Hematopoietic multipotent progenitor cell treated with erythropoietin and hydrocortisone succinate and interleukin-3 and kit ligand, for 6 days (in vitro differentiated cells): ENCODE results near the gene NR6A1.

Source experiments
- DNase-seq: peaks from one replicate; pipeline ENCODE4 v3.0.0-alpha.2; 2015

NR6A1 gene

GRCh38 chr9:124684169-124684568 lies 86.9 kb downstream of the NR6A1 start:
- DNase-seq = no peak

- DNase-seq = no peak
These were observed 88.1 kb downstream of the NR6A1 start for GRCh38 chr9:124683043-124683442.

GRCh38 chr9:124680714-124681390 lies 90.3 kb downstream of the NR6A1 start:
- no peak for DNase-seq

- no peak for DNase-seq
These were observed 91.1 kb downstream of the NR6A1 start for GRCh38 chr9:124680049-124680448.

GRCh38 chr9:124676159-124676551 lies 95.0 kb downstream of the NR6A1 start:
- DNase-seq = no peak

GRCh38 chr9:124675261-124676158 lies 95.6 kb downstream of the NR6A1 start:
- no peak for DNase-seq

- DNase-seq = no peak
These were observed 96.5 kb downstream of the NR6A1 start for GRCh38 chr9:124674651-124675050.

DNA sequence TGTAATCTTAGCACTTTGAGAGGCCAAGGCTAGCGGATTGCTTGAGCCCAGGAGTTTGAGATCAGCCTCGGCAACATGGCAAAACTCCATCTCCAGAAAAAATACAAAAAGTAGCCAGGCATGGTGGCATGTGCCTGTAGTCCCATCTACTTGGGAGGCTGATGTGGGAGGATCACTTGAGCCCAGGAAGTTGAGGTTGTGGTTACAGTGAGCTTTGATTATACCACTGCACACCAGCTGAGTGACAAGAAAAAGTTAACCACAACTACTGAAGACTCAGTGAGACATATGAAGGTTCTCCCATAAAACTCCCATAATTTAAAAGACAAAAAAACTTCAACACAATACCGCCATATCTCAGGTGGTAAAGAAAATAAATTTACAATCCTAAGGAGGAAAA lies 98.0 kb downstream of the NR6A1 start:
- no peak for DNase-seq

DNA sequence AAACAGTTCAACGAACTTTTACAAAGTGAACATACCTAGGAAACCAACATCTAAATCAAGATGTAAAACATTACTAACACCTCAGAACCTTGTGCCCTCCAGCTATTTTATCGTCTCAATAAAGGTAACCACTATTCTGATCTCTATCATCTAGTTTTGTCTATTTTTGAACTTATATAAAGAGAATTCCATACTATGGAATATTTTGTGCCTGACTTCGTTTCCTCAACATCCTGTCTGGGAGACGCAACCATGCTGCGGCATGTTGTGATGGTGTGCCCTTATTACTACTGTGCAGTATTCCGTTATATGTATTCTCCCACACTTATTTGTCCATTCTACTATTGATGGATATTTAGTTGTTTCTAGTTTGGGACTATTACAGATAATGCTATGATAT lies 99.2 kb downstream of the NR6A1 start:
- no peak for DNase-seq

DNA sequence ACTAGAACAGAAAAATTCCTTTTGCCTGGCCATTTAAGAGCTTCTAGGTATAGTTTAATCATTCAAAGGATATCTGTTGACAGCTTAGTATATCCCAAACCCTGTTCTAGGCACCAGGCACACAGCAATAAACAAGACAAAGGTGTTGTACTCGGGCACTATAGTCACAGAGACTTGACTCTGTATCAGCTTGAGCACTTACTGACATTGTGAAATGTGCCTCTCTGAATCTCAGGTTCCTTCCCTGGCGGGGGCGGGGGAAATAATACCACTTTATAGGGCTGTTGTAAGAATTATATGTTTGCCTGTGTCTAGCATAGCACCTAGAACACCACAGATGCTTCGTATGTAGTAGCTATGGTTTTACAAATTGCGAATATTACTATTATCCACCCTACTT lies 104.5 kb downstream of the NR6A1 start:
- DNase-seq = no peak

DNA sequence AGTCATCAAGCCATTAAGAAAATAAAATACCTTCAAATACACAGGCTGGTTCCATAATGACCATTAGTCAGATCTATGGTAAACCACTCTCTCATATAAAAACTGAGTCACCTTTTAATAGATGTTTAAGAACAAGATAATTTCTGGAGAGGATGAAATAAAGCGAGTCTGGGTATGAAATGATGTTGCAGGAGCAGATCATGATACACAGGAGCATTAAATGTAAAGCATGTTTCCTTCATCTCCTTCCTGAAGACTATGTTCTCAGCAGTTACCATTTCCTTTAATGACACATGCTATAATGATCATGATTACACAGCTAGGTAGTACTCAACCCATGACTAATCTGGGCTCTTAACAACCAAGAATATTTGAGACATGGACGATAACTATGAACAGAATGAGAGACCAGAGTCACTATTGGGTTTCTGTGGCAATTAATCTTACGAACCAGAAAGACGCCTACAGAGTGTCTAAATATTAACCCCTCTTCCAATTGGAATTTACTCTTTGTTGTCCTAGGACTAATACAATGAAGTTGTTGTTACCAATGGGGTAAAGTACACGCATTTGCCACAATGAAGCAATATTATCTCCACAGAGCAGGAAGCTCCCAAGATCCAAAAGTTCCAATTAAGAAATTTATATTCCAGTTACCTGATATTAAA lies 105.6 kb downstream of the NR6A1 start:
- no peak for DNase-seq

DNA sequence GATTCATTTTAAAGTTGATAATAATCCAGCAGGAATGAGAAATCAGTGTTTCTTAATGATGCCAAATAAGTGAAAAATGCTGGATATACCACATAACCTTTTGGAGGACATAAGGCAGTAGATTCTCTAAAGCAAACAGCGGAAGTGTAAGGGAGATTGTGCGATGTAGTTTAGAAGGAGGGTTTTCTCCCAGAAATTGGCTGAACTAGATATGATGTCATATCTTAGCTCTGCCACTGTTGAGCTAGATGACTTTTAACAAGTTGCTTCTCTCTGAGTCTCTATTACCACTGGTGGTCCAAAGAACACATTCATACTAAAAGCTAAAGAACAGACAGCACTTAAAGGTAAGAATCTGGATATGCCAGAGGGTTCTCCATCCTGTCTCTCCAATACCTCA lies 107.0 kb downstream of the NR6A1 start:
- DNase-seq = no peak

DNA sequence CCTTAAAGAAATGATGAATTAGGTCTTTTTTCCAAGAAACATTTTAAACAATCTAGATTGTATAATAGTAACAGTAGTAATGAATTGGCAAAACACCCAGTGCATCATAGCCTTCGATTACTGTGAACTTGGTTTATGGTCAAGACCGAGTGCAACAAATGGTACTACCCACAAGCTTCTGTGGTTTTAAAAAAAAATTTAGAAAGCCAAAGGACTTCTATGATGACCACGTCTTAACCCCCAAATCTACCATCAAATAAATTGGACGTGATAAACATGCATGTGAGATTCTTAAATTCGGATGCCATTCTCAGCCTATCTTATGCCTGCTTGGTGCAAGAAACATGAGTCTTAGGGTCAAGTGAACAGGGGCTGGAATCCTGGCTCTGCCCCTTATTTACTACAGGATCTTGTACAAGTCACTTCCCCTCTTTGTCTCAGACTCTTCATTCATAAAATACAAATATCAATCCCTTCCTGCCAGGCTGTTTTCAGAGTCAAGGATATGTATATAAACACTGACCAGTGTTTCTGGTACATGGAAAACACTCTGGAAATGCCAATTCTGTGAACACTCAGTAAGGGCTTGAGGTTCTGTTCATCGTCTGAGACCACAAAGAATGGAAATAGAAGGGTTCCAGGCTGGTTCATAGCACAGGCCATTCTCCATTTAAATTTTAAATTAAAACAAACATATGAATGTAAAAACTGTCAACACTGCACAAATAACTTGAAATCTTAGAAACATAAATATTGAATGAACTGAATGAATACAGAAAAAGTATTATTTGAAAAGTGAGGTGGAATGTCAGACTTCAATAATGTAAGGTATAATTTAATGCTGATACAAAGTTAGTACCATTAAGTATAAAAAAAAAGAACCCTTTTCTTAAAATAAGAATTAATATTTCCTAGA lies 107.8 kb downstream of the NR6A1 start:
- DNase-seq = no peak

GRCh38 chr9:124662561-124662960 lies 108.5 kb downstream of the NR6A1 start:
- DNase-seq = peak; percentile 35

DNA sequence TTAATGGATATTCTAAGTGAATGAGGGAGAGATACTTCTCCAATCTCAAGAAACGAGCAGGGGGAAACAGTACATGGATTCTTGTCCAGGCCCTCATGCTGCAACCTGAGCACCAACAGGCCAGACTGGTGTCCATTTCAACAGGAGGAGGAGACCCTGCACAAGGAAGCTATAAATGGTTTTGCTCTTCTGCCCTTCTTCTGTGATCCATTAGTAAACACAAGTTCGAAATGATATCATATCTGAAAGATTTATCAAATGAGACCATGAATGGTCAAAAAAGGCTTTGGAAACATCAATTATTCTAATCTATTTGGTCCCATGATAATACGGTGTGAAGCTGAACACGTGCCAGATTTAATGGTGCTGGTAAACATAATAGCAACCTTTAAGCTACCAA lies 109.8 kb downstream of the NR6A1 start:
- peak; percentile 26 for DNase-seq

GRCh38 chr9:124660341-124660801 lies 110.7 kb downstream of the NR6A1 start:
- DNase-seq = peak; percentile 73

DNA sequence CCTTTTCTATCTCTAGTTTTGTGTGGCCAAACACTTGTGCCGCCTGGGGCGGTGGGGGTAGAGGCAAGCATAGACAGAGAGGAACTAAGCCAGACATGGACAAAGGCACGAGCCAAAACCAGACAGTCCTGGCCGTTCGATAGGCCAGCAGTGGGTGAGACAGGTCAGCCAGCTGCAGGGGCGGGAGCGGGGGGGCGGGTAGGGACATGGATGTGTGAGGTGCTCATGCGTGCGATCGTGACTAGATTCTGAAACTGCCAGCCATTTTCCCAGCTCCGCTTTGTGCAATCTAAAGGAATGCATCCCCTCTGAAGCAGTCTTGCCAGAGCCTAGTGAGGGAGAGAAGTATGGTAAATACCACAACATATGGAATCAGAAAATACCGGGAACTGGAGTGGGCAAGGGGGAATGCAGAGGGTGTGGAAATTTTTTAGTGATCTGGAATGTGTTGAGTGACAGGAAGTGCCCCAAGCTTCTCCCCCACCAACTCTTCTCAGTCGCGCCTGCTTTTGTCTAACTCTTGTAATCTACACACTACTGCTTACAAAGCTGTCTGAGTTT lies 111.9 kb downstream of the NR6A1 start:
- peak; percentile 92 for DNase-seq

DNA sequence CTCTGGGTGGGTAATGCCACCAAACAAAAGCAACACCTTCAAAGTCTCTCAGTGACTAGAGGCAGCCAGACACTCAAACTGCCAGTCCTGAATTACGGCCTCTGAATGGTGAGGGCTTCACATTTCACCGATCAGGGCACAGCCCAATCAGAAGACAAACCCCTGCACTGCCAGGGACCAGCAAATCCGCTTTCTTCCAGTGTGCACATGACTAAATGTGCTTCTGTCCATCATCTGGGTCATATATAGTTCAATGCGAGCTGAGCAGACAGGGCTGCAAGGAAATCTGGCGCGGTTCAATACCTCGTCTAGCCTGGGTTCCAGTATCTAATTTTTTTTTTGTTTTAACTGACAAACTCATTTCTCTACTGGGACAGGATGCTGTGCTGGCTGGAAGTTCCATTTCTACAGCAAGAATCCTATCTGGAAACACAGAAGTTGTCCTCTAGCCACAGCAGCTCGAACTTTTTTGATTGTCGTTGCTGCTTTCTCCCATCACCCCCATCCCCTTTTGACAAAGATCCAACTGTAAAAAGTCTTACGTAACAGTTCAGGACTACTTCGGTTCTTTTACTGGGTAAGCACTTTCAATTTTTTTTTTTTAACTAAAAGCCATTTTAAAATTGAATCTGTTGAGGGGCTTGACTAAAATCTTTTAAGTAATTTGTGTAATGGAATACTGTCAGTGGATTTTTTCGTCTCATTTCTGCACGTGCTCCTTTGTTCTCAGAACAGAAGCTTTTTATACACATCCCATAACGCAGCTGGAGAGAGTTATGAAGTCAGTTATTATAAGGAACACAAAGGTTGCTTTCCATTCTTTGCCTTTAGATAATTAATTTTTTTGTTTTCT lies 112.7 kb downstream of the NR6A1 start:
- peak; percentile 98 for DNase-seq

DNA sequence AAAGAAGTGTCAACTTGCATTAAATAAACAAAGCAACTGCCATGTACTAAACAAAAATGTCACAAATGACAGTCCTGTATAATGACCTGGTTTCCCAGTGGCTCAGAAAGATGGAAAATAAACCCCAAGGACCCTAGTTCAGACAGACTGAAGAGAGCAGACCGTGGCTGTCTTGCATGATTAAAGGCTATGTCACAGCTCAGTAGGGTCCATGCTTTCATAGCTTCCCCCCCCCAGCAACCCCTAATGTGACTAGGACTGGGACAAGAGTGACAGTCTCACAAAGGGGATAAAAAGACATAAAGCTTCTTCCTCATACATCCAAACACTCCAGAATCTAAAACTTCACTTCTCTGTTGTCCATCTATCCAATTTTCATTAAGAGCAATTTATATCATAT lies 113.6 kb downstream of the NR6A1 start:
- no peak for DNase-seq

DNA sequence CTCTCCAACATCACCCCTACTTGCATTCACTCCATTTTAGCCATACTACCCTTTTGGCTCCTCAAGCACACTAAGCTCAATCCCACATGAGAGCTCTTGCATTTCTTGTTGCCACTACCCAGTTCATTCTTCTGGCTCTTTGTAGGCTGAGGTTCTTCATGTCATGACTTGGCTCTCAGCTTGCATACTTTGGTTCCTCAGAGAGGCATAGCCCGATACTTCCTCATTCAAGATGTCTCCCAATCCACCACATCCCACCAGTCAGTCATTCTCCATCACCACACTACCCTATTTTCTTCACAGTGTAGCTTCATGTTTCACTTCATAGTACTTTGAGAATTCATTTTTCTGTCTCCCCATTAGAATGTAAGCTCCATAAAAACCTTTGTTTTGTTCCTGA lies 116.7 kb downstream of the NR6A1 start:
- DNase-seq = peak; percentile 29
